ENCODE measurements around the gene RCAN2.

DNA sequence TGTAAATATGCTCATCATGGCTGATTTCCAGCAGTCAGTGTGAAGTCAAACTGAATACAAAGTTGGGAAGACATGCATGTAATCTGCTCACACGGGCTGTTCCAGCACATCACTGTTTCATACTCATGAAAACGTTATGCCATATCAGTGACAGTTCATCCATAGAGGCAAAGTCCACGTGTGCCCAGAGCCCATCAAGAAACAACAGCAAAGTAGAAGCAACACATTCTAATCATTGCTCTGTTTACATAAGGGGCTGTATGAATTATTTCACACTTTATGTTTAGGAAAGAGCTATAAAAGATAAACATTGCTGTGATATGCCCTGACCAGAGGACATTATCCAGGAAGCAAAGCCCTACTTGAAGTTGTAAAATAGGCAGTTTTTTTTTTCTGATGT is 163.5 kb downstream of the RCAN2 start:
- TF ChIP-seq, protein P1, sequence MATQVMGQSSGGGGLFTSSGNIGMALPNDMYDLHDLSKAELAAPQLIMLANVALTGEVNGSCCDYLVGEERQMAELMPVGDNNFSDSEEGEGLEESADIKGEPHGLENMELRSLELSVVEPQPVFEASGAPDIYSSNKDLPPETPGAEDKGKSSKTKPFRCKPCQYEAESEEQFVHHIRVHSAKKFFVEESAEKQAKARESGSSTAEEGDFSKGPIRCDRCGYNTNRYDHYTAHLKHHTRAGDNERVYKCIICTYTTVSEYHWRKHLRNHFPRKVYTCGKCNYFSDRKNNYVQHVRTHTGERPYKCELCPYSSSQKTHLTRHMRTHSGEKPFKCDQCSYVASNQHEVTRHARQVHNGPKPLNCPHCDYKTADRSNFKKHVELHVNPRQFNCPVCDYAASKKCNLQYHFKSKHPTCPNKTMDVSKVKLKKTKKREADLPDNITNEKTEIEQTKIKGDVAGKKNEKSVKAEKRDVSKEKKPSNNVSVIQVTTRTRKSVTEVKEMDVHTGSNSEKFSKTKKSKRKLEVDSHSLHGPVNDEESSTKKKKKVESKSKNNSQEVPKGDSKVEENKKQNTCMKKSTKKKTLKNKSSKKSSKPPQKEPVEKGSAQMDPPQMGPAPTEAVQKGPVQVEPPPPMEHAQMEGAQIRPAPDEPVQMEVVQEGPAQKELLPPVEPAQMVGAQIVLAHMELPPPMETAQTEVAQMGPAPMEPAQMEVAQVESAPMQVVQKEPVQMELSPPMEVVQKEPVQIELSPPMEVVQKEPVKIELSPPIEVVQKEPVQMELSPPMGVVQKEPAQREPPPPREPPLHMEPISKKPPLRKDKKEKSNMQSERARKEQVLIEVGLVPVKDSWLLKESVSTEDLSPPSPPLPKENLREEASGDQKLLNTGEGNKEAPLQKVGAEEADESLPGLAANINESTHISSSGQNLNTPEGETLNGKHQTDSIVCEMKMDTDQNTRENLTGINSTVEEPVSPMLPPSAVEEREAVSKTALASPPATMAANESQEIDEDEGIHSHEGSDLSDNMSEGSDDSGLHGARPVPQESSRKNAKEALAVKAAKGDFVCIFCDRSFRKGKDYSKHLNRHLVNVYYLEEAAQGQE (IDR thresholded peaks at IDR 0.05; ENCODE audit: insufficient read depth in 1 of 2, low read depth in 2 of 2, low read length in 1 of 2) = no peak
- TF ChIP-seq, protein P2, sequence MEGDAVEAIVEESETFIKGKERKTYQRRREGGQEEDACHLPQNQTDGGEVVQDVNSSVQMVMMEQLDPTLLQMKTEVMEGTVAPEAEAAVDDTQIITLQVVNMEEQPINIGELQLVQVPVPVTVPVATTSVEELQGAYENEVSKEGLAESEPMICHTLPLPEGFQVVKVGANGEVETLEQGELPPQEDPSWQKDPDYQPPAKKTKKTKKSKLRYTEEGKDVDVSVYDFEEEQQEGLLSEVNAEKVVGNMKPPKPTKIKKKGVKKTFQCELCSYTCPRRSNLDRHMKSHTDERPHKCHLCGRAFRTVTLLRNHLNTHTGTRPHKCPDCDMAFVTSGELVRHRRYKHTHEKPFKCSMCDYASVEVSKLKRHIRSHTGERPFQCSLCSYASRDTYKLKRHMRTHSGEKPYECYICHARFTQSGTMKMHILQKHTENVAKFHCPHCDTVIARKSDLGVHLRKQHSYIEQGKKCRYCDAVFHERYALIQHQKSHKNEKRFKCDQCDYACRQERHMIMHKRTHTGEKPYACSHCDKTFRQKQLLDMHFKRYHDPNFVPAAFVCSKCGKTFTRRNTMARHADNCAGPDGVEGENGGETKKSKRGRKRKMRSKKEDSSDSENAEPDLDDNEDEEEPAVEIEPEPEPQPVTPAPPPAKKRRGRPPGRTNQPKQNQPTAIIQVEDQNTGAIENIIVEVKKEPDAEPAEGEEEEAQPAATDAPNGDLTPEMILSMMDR (IDR thresholded peaks at IDR 0.05) = no peak
- no peak for TF ChIP-seq POLR2AphosphoS5 (IDR thresholded peaks at IDR 0.05; ENCODE audit: low read depth, low read length)
- no peak for TF ChIP-seq TCF7L2 (IDR thresholded peaks at IDR 0.05; ENCODE audit: low read depth, low read length)
